MM.1S (cell line): ENCODE measurements around the gene UBN2.

Experiments used
- DNase-seq: peaks from one replicate; pipeline ENCODE4 v3.0.0-alpha.2; 2015
- H2AFZ ChIP-seq: fragments of 300-600 bp; sonication (generic); 2 replicates; pipeline ENCODE4 v1.6.0; 2016; ENCODE audit warnings: antibody characterized with exemption, low read length
- H3F3A ChIP-seq: fragments of 300-600 bp; sonication (generic); 2 replicates; pipeline ENCODE4 v1.6.1; 2016; ENCODE audit warnings: mild to moderate bottlenecking, antibody characterized with exemption, low read length, moderate library complexity, mixed read lengths; ENCODE audit not compliant: insufficient read depth
- H3K27ac ChIP-seq: fragments of 300-600 bp; sonication (generic); 2 replicates; pipeline ENCODE4 v1.5.1; 2016; ENCODE audit warnings: mild to moderate bottlenecking, low read length
- H3K27me3 ChIP-seq: fragments of 300-600 bp; sonication (generic); replicated peaks from 2 replicates; pipeline ENCODE4 v1.6.0; 2016; ENCODE audit warnings: low read length; ENCODE audit not compliant: insufficient read depth
- H3K36me3 ChIP-seq: fragments of 300-600 bp; sonication (generic); replicated peaks from 2 replicates; pipeline ENCODE4 v1.6.1; 2016; ENCODE audit warnings: mild to moderate bottlenecking, low read length, mixed read lengths; ENCODE audit not compliant: insufficient read depth
- H3K4me1 ChIP-seq: fragments of 300-600 bp; sonication (generic); 2 replicates; pipeline ENCODE4 v1.6.1; 2016; ENCODE audit warnings: low read length, mixed read lengths
- H3K4me2 ChIP-seq: fragments of 300-600 bp; sonication (generic); 2 replicates; pipeline ENCODE4 v1.6.0; 2016; ENCODE audit warnings: low read depth, low read length
- H3K4me3 ChIP-seq: fragments of 300-600 bp; sonication (generic); 2 replicates; pipeline ENCODE4 v1.5.1; 2016; ENCODE audit warnings: low read length, mixed read lengths
- H3K79me2 ChIP-seq: fragments of 300-600 bp; sonication (generic); 2 replicates; pipeline ENCODE4 v1.6.1; 2016; ENCODE audit warnings: mixed run types, low read length, mixed read lengths
- H3K9ac ChIP-seq: fragments of 300-600 bp; sonication (generic); 2 replicates; pipeline ENCODE4 v1.6.1; 2016; ENCODE audit warnings: low read length, mixed read lengths
- H3K9me2 ChIP-seq: fragments of 300-600 bp; sonication (generic); replicated peaks from 2 replicates; pipeline ENCODE4 v1.6.1; 2016; ENCODE audit warnings: mild to moderate bottlenecking, low read length, mixed read lengths; ENCODE audit not compliant: insufficient read depth
- H3K9me3 ChIP-seq: fragments of 300-600 bp; sonication (generic); replicated peaks from 2 replicates; pipeline ENCODE4 v1.6.1; 2016; ENCODE audit warnings: mild to moderate bottlenecking, low read length, mixed read lengths; ENCODE audit not compliant: insufficient read depth
- H4K20me1 ChIP-seq: fragments of 300-600 bp; sonication (generic); 2 replicates; pipeline ENCODE4 v1.6.1; 2016; ENCODE audit warnings: mild to moderate bottlenecking, low read length, moderate library complexity, mixed read lengths; ENCODE audit not compliant: insufficient read depth
- EZH2 ChIP-seq: fragments of 300-600 bp; sonication (generic); optimal IDR thresholded peaks from 2 replicates; pipeline ENCODE3; 2017; ENCODE audit warnings: low read depth, mild to moderate bottlenecking, antibody characterized with exemption, low read length, mixed read lengths
- EZH2phosphoT487 ChIP-seq: fragments of 300-600 bp; sonication (generic); IDR thresholded peaks from 2 replicates; pipeline ENCODE4 v1.6.1; 2018; ENCODE audit warnings: antibody characterized with exemption, low read length
- TF ChIP-seq, protein P1 (sequence below): fragments of 300-600 bp; sonication (generic); IDR thresholded peaks from 2 replicates; pipeline ENCODE4 v1.5.1; 2016; ENCODE audit warnings: antibody characterized with exemption, low read length, mixed read lengths

Gene UBN2

GRCh38 chr7:139254728-139255127, 23.7 kb downstream of the UBN2 start:
- no peaks in the 10 kb centered on the region for H3K9me3 ChIP-seq
- no peaks in the 10 kb centered on the region for H3F3A ChIP-seq
- no peaks in the 10 kb centered on the region for H3K9me2 ChIP-seq
- H3K27me3 ChIP-seq = no peaks in the 10 kb centered on the region
- H3K4me2 ChIP-seq = no peak overlapping the region
- no peak overlapping the region for H2AFZ ChIP-seq
- no peak for DNase-seq
- H3K79me2 ChIP-seq = no peaks in the 10 kb centered on the region
- no peak overlapping the region for H3K27ac ChIP-seq
- no peak overlapping the region for H3K9ac ChIP-seq
- H3K4me1 ChIP-seq = no peaks in the 10 kb centered on the region
- TF ChIP-seq, protein P1, sequence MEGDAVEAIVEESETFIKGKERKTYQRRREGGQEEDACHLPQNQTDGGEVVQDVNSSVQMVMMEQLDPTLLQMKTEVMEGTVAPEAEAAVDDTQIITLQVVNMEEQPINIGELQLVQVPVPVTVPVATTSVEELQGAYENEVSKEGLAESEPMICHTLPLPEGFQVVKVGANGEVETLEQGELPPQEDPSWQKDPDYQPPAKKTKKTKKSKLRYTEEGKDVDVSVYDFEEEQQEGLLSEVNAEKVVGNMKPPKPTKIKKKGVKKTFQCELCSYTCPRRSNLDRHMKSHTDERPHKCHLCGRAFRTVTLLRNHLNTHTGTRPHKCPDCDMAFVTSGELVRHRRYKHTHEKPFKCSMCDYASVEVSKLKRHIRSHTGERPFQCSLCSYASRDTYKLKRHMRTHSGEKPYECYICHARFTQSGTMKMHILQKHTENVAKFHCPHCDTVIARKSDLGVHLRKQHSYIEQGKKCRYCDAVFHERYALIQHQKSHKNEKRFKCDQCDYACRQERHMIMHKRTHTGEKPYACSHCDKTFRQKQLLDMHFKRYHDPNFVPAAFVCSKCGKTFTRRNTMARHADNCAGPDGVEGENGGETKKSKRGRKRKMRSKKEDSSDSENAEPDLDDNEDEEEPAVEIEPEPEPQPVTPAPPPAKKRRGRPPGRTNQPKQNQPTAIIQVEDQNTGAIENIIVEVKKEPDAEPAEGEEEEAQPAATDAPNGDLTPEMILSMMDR = no peak
- TF ChIP-seq EZH2phosphoT487 = no peak
- TF ChIP-seq EZH2 = no peak
- 0 out of 2 replicates have a peak, but pooled peaks cover 4% of the 10 kb centered on the region for H3K36me3 ChIP-seq
- no peak overlapping the region for H3K4me3 ChIP-seq
- no peaks in the 10 kb centered on the region for H4K20me1 ChIP-seq

DNA sequence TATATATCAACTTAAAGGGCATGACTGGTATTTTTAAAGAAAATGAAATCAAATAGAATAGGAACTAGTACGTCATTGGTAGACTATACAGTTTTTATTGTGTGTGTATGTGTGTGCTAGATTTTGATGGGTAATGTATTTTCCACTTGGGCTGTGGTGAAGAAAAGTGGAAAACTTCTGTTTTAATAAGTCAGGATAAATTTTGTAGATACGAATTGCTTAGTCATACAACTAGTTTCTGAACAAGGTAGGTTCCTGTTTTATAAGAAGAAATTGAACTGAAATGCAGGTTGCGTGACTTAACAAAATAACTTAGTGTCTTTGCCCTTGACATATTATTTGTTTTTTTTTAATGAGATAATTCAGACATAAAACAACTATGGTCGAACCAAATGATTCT, 24.3 kb downstream of the UBN2 start:
- H4K20me1 ChIP-seq = no peaks in the 10 kb centered on the region
- no peak overlapping the region for H3K9ac ChIP-seq
- TF ChIP-seq EZH2phosphoT487 = no peak
- no peak for TF ChIP-seq EZH2
- TF ChIP-seq, protein P1 = no peak
- H3K36me3 ChIP-seq = 0 out of 2 replicates have a peak, but pooled peaks cover 4% of the 10 kb centered on the region
- H3K9me2 ChIP-seq = no peaks in the 10 kb centered on the region
- H3K4me3 ChIP-seq = no peak overlapping the region
- no peaks in the 10 kb centered on the region for H3K9me3 ChIP-seq
- no peak overlapping the region for H2AFZ ChIP-seq
- H3K27ac ChIP-seq = no peak overlapping the region
- H3F3A ChIP-seq = no peaks in the 10 kb centered on the region
- no peak overlapping the region for H3K4me2 ChIP-seq
- H3K79me2 ChIP-seq = no peaks in the 10 kb centered on the region
- no peaks in the 10 kb centered on the region for H3K27me3 ChIP-seq
- DNase-seq = no peak
- H3K4me1 ChIP-seq = no peaks in the 10 kb centered on the region

DNA sequence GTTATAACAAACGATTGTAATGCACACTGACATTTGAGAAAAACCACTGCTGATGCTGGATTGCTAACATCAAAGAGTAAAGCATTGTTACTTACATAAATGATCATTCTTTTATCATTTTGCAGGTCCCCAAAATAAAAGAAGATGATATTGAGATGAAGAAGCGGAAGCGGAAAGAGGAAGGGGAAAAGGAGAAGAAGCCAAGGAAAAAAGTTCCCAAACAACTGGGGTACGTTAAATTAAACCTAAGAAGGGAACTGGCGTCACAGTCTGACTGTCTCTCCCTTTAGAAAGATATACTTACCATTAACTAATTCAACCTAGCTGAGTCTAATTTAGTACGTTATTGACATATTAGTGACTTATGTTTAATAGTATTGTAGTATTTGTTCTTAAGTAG, 28.1 kb downstream of the UBN2 start:
- Histone ChIP-seq H3K79me2 (no peaks in the 10 kb centered on the region), H3K9me3 (no peaks in the 10 kb centered on the region), H3K36me3 (peaks cover 8% of the 10 kb centered on the region; the same call in 1 of the 2 replicates), H3K9me2 (no peaks in the 10 kb centered on the region), H3K4me1 (no peaks in the 10 kb centered on the region), H3K4me2 (no peak overlapping the region), H3K27me3 (no peaks in the 10 kb centered on the region), H4K20me1 (no peaks in the 10 kb centered on the region), H3K9ac (no peak overlapping the region), H3F3A (no peaks in the 10 kb centered on the region), H2AFZ (no peak overlapping the region), H3K4me3 (no peak overlapping the region), H3K27ac (no peak overlapping the region)
- TF ChIP-seq EZH2 (no peak), EZH2phosphoT487 (no peak)
- TF ChIP-seq, protein P1 = no peak
- DNase-seq = no peak
